ENCODE measurements around the gene KRT34. TPM values are rescaled to one million over a fixed set of nuclear protein-coding genes. Genes with fewer than 3 reads are reported as not detected.
A peak's percentile ranks its signal among the peaks of the same experiment; 100 is the strongest.

KRT34 gene
- total RNA-seq, 2 experiments from 2014 or later = not detected

DNA sequence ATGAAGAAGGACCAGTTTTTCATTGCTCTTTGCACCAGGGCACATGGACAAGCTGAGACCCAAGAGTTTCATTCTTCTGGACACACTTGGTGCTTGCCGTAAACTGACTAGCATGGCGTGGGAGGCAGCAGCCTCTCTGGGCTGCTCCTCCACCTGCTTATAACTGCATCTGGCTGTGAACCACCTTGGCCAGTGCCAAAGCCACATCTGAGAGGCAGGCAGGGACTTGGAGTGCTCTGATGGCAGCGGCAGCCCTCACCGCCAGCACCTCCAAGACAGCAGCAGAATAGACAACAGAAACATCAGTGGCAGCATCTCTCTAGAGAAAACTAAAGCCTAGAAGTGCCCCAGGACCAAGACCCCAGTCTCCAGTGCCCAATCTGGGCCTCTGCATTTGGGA is 37.6 kb upstream of the KRT34 start:
- Histone ChIP-seq H4K20me1 (ENCODE audit: insufficient read depth, low read length) (no peaks in the 10 kb centered on the region), H3K9me2 (ENCODE audit: insufficient read depth, low read length) (no peaks in the 10 kb centered on the region), H3K9me3 (ENCODE audit: low read length) (no peaks in the 10 kb centered on the region), H3K79me2 (ENCODE audit: insufficient read depth, low read depth, low read length) (no peaks in the 10 kb centered on the region), H3K4me2 (ENCODE audit: low read length) (no peak overlapping the region), H3K4me1 (ENCODE audit: insufficient read depth, low read length, poor library complexity, severe bottlenecking) (no peaks in the 10 kb centered on the region), H3K27ac (ENCODE audit: low read depth, low read length, poor library complexity, severe bottlenecking) (no peak overlapping the region), H2AFZ (ENCODE audit: low read length) (no peak overlapping the region), H3K36me3 (ENCODE audit: insufficient read depth, low read length) (no peaks in the 10 kb centered on the region), H3K4me3 (ENCODE audit: low read depth, low read length, poor library complexity, severe bottlenecking) (no peak overlapping the region)
- DNase-seq (ENCODE audit: low spot score) = no peak
- BruUV-seq (replicated peaks) = no TSS peak
- no peak for TF ChIP-seq EZH2phosphoT487 (IDR thresholded peaks at IDR 0.05; ENCODE audit: borderline replicate concordance, low read depth, low read length)
- POLR2A ChIA-PET = no interaction called here
- intact Hi-C loops (cut with micrococcal nuclease; ENCODE audit: unreplicated experiment) = no loop called here
- CTCF ChIA-PET (ENCODE audit: unreplicated experiment) = no interaction called here

DNA sequence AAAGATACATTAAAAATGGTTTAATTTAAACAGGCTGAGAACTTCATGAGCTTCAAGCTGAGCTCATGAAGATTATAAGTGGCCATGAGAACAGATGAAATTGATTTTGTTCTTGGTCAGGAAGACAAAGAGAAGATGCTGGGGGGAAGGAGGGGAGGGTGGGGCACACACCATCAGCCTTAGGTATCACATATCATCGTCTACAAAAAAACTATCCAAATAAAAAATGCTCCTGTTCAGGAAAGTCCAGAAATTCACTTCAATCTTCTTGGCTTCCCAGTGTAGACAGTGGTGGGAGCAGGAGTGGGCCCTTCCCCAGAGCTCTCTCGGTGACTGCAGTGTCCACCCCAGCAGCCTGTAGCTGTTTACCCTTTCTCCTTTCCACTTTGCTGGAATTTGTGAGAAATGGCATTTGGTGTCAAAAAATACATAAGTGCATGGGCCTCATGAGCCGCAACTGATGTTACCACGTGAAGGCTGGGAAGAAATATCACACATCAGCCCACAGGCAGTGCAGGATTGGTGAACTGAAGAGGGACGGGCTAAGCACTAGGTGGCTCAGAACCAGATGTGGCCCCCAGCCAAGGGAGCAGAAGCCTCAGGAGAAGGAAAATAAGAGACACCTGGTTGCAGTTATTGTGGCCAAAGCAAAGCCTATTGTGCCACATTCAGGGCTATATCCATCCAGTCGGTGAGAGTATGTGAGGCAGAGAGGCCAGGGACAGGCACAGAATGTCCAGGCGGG is 36.2 kb upstream of the KRT34 start:
- Histone ChIP-seq H3K4me2 (ENCODE audit: low read length) (no peak overlapping the region), H3K79me2 (ENCODE audit: insufficient read depth, low read depth, low read length) (no peaks in the 10 kb centered on the region), H2AFZ (ENCODE audit: low read length) (no peak overlapping the region), H3K4me1 (ENCODE audit: insufficient read depth, low read length, poor library complexity, severe bottlenecking) (no peaks in the 10 kb centered on the region), H3K4me3 (ENCODE audit: low read depth, low read length, poor library complexity, severe bottlenecking) (no peak overlapping the region), H3K9me2 (ENCODE audit: insufficient read depth, low read length) (no peaks in the 10 kb centered on the region), H4K20me1 (ENCODE audit: insufficient read depth, low read length) (no peaks in the 10 kb centered on the region), H3K36me3 (ENCODE audit: insufficient read depth, low read length) (no peaks in the 10 kb centered on the region), H3K9me3 (ENCODE audit: low read length) (no peaks in the 10 kb centered on the region), H3K27ac (ENCODE audit: low read depth, low read length, poor library complexity, severe bottlenecking) (no peak overlapping the region)
- BruUV-seq (replicated peaks) = no TSS peak
- TF ChIP-seq, protein P1, sequence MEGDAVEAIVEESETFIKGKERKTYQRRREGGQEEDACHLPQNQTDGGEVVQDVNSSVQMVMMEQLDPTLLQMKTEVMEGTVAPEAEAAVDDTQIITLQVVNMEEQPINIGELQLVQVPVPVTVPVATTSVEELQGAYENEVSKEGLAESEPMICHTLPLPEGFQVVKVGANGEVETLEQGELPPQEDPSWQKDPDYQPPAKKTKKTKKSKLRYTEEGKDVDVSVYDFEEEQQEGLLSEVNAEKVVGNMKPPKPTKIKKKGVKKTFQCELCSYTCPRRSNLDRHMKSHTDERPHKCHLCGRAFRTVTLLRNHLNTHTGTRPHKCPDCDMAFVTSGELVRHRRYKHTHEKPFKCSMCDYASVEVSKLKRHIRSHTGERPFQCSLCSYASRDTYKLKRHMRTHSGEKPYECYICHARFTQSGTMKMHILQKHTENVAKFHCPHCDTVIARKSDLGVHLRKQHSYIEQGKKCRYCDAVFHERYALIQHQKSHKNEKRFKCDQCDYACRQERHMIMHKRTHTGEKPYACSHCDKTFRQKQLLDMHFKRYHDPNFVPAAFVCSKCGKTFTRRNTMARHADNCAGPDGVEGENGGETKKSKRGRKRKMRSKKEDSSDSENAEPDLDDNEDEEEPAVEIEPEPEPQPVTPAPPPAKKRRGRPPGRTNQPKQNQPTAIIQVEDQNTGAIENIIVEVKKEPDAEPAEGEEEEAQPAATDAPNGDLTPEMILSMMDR (conservative IDR thresholded peaks at IDR 0.05; ENCODE audit: low read length) = no peak
- no peak for TF ChIP-seq EZH2phosphoT487 (IDR thresholded peaks at IDR 0.05; ENCODE audit: borderline replicate concordance, low read depth, low read length)
- intact Hi-C loops (cut with micrococcal nuclease; ENCODE audit: unreplicated experiment) = no loop called here
- ChIA-PET CTCF (ENCODE audit: unreplicated experiment) (no interaction called here), POLR2A (no interaction called here)
- no peak for DNase-seq (ENCODE audit: low spot score)

DNA sequence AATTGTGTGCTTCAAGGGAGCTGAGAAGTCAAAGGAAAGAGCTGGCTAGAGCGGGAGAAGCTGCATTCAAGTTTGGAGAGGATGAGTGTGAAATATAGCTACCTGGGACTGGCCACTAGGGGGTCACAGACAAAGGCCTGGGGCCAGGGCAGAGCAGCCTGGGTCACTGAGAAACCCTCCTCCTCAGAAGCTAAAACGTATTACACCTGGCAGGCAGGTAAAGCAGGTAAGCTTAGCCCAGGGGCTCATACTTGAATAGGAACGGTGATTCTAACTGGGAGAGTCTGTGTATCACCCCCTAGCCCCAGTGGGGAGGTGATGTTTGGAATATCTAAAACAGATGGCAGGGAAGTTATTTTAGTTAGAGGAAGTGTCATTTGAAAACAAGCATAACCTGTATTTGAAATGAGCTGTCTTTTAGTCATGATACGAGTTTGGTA is 35.5 kb upstream of the KRT34 start:
- H3K4me2 ChIP-seq (ENCODE audit: low read length) = no peak overlapping the region
- CTCF ChIA-PET (ENCODE audit: unreplicated experiment) = no interaction called here
- no peaks in the 10 kb centered on the region for H3K79me2 ChIP-seq (ENCODE audit: insufficient read depth, low read depth, low read length)
- H4K20me1 ChIP-seq (ENCODE audit: insufficient read depth, low read length) = no peaks in the 10 kb centered on the region
- H3K9me2 ChIP-seq (ENCODE audit: insufficient read depth, low read length) = no peaks in the 10 kb centered on the region
- no TSS peak for BruUV-seq (replicated peaks)
- no peak overlapping the region for H3K4me3 ChIP-seq (ENCODE audit: low read depth, low read length, poor library complexity, severe bottlenecking)
- no peaks in the 10 kb centered on the region for H3K36me3 ChIP-seq (ENCODE audit: insufficient read depth, low read length)
- no peaks in the 10 kb centered on the region for H3K4me1 ChIP-seq (ENCODE audit: insufficient read depth, low read length, poor library complexity, severe bottlenecking)
- H3K9me3 ChIP-seq (ENCODE audit: low read length) = no peaks in the 10 kb centered on the region
- DNase-seq (ENCODE audit: low spot score) = peak; percentile 10
- H2AFZ ChIP-seq (ENCODE audit: low read length) = no peak overlapping the region
- intact Hi-C loops (cut with micrococcal nuclease; ENCODE audit: unreplicated experiment) = no loop called here
- no peak for TF ChIP-seq EZH2phosphoT487 (IDR thresholded peaks at IDR 0.05; ENCODE audit: borderline replicate concordance, low read depth, low read length)
- TF ChIP-seq, protein P1 (conservative IDR thresholded peaks at IDR 0.05; ENCODE audit: low read length) = peak; percentile 71
- POLR2A ChIA-PET = no interaction called here
- H3K27ac ChIP-seq (ENCODE audit: low read depth, low read length, poor library complexity, severe bottlenecking) = no peak overlapping the region

Measured in OCI-LY7 (cell line).